Panc1 (cell line): ENCODE measurements around the gene BNC1. TPM values are rescaled to one million over a fixed set of nuclear protein-coding genes. Genes with fewer than 3 reads are reported as not detected.

Experiments used
- ATAC-seq: fragments of 200-7000 bp; cut with Tn5 transposase; 2 replicates; pipeline ENCODE4 v1.9.1; 2020; ENCODE audit warnings: mild to moderate bottlenecking, moderate library complexity
- BruUV-seq: library from RNA; stranded (reverse); fragments of 400-500 nt; replicated peaks from 2 replicates; lab custom pipeline; 2021; lab: Mats Ljungman, UMichigan
- CTCF ChIA-PET: fragments of 300-600 bp; sonication (Branson Sonifier 250); formaldehyde crosslinking; loops from one replicate; lab custom pipeline; 2022; ENCODE audit warnings: antibody characterized with exemption; lab: Charles Lee
- POLR2A ChIA-PET: fragments of 300-600 bp; sonication (Branson Sonifier 250); formaldehyde crosslinking; loops from one replicate; lab custom pipeline; 2022; ENCODE audit warnings: antibody characterized with exemption; lab: Charles Lee
- DNase-seq: peaks from one replicate; pipeline ENCODE4 v3.0.0-alpha.2; 2010; ENCODE audit warnings: low read depth, low spot score
- H3K27ac ChIP-seq: 2 replicates; pipeline ENCODE4 v1.5.1; 2011; ENCODE audit warnings: mild to moderate bottlenecking, low read length, inconsistent platforms
- H3K27me3 ChIP-seq: fragments of 200-500 bp; sonication (Bioruptor generic); 2 replicates; pipeline ENCODE4 v1.6.0; 2014; ENCODE audit warnings: low read length, inconsistent platforms; ENCODE audit not compliant: control insufficient read depth, insufficient read depth
- H3K36me3 ChIP-seq: fragments of 200-500 bp; sonication (Bioruptor generic); 2 replicates; pipeline ENCODE4 v1.5.1; 2014; ENCODE audit warnings: inconsistent platforms, mild to moderate bottlenecking, low read length, moderate library complexity; ENCODE audit not compliant: control insufficient read depth, insufficient read depth
- H3K4me1 ChIP-seq: 2 replicates; pipeline ENCODE4 v1.5.1; 2011; ENCODE audit warnings: inconsistent platforms, mild to moderate bottlenecking, low read length, moderate library complexity; ENCODE audit not compliant: control insufficient read depth, insufficient read depth
- H3K4me3 ChIP-seq, 2 experiments: 2 replicates each; pipeline ENCODE4 v1.5.1; 2011 to 2012; ENCODE audit warnings: low read depth in 2 of 2, low read length in 2 of 2, mild to moderate bottlenecking in 2 of 2, inconsistent platforms in 1 of 2, moderate library complexity in 1 of 2
- H3K9me3 ChIP-seq: fragments of 200-500 bp; sonication (Bioruptor generic); 2 replicates; pipeline ENCODE4 v1.5.1; 2014; ENCODE audit warnings: low read depth, mild to moderate bottlenecking, inconsistent platforms, low read length, moderate library complexity; ENCODE audit not compliant: control insufficient read depth, insufficient read depth
- CTCF ChIP-seq: fragments of 450-650 bp; IDR thresholded peaks from 2 replicates; pipeline ENCODE4 v1.5.1; 2017; ENCODE audit warnings: mild to moderate bottlenecking
- POLR2AphosphoS5 ChIP-seq: IDR thresholded peaks from 2 replicates; pipeline ENCODE4 v1.6.1; 2012; ENCODE audit warnings: mild to moderate bottlenecking, low read depth, low read length, moderate library complexity
- REST ChIP-seq, 2 experiments: IDR thresholded peaks; 2 replicates each; pipeline ENCODE4 v1.6.1; 2011 to 2012; ENCODE audit warnings: low read depth in 2 of 2, control low read depth in 1 of 2, low read length in 1 of 2, mild to moderate bottlenecking in 1 of 2, moderate library complexity in 1 of 2; ENCODE audit not compliant: insufficient read depth in 1 of 2
- SIN3A ChIP-seq: IDR thresholded peaks from 2 replicates; pipeline ENCODE4 v1.6.1; 2012; ENCODE audit warnings: low read depth, mild to moderate bottlenecking, low read length, moderate library complexity, borderline replicate concordance; ENCODE audit not compliant: insufficient read depth
- TCF7L2 ChIP-seq: IDR thresholded peaks from 2 replicates; pipeline ENCODE4 v1.6.1; 2011; ENCODE audit warnings: mild to moderate bottlenecking, low read depth, low read length, inconsistent platforms
- in situ Hi-C: cut with HindIII; loops from 2 replicates; pipeline ENCODE4 v1.10.0; 2016; ENCODE audit warnings: low sequenced_read_pairs, low pct_unique_long_range_greater_than_20kb
- intact Hi-C: fragments of 100-400 bp; cut with micrococcal nuclease; formaldehyde crosslinking; loops from one replicate; pipeline ENCODE4 v1.10.0; 2022; ENCODE audit not compliant: unreplicated experiment
- total RNA-seq: library from RNA; stranded (reverse); gene quantifications from one replicate; pipeline ENCODE4 v1.2.1, GENCODE V29; 2021; ENCODE audit not compliant: unreplicated experiment

Gene BNC1
- total RNA-seq, 1 experiment from 2014 or later, result not detected

GRCh38 chr15:83278191-83278590, 6.3 kb downstream of the BNC1 start:
- Histone ChIP-seq H3K4me1 (no peaks in the 10 kb centered on the region), H3K27ac (no peak overlapping the region), H3K9me3 (no peaks in the 10 kb centered on the region), H3K27me3 (no peaks in the 10 kb centered on the region), H3K36me3 (no peaks in the 10 kb centered on the region), H3K4me3 (no peak overlapping the region)
- intact Hi-C loops, result no loop called here
- CTCF ChIA-PET, result no interaction called here
- in situ Hi-C loops, result no loop called here
- BruUV-seq, result no TSS peak
- DNase-seq (no peak), ATAC-seq (no peak)
- TF ChIP-seq CTCF (no peak), TCF7L2 (no peak), POLR2AphosphoS5 (no peak), REST (IDR thresholded peaks at IDR 0.05; ENCODE audit: insufficient read depth in 1 of 2, low read depth in 2 of 2, low read length in 1 of 2) (no peak), SIN3A (no peak)
- POLR2A ChIA-PET, result no interaction called here

GRCh38 chr15:83276661-83277060, 7.8 kb downstream of the BNC1 start:
- DNase-seq, result no peak
- no peaks in the 10 kb centered on the region for H3K36me3 ChIP-seq
- intact Hi-C loops, result no loop called here
- H3K4me3 ChIP-seq, result no peak overlapping the region
- no peak for ATAC-seq
- no peaks in the 10 kb centered on the region for H3K27me3 ChIP-seq
- ChIA-PET POLR2A (no interaction called here), CTCF (no interaction called here)
- H3K4me1 ChIP-seq, result no peaks in the 10 kb centered on the region
- TF ChIP-seq TCF7L2, result no peak
- TF ChIP-seq CTCF, result no peak
- TF ChIP-seq POLR2AphosphoS5, result no peak
- TF ChIP-seq REST (IDR thresholded peaks at IDR 0.05; ENCODE audit: insufficient read depth in 1 of 2, low read depth in 2 of 2, low read length in 1 of 2), result no peak
- TF ChIP-seq SIN3A, result no peak
- H3K27ac ChIP-seq, result no peak overlapping the region
- H3K9me3 ChIP-seq, result no peaks in the 10 kb centered on the region
- in situ Hi-C loops, result no loop called here
- no TSS peak for BruUV-seq
